ENCODE data around the gene PARVB. TPM values are rescaled to one million over a fixed set of nuclear protein-coding genes. Genes with fewer than 3 reads are reported as not detected.

PARVB gene
- total RNA-seq, 4 donors from 2014 or later, result 6.6 to 144 (median 30.1) TPM

DNA sequence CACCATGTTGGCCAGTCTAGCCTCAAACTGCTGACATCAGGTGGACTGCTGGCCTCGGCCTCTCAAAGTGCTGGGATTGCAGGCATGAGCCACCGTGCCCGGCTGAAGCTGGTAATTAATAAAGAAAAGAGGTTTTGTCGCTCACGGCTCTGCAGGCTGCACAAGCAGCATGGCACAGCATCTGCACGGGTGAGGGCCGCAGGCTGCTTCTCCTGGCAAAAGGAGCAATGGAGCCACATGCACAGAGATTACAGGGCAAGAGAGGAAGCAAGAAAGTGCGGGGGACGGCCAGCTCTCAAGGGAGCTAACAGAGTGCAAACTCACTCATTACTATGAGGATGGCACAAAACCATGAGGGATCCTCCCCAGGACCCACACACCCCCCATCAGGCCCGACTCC is 4.7 kb upstream of the PARVB start:
- DNase-seq, result no peak
- Histone ChIP-seq H3K27me3 (peaks cover 2% of the 10 kb centered on the region), H3K4me1 (peaks cover 3 to 5% (median 4%) of the 10 kb centered on the region in 4 donors), H3K27ac (no peak overlapping the region), H3K9me3 (no peaks in the 10 kb centered on the region), H3K4me3 (no peak overlapping the region), H3K36me3 (no peaks in the 10 kb centered on the region)
- TF ChIP-seq EP300 (IDR thresholded peaks at IDR 0.05; ENCODE audit: low read depth) (no peak), POLR2A (IDR thresholded peaks at IDR 0.05) (no peak), POLR2AphosphoS5 (IDR thresholded peaks at IDR 0.05) (no peak), CTCF (IDR thresholded peaks at IDR 0.05) (no peak)
- WGBS, 2 donors (ENCODE audit: low coverage in 1 of 2), result 85% methylated on average over 10 of the region's 10 CpGs; no CpG with 5 or more reads in 1 of the 2 donors
- in situ Hi-C loops (cut with MboI; ENCODE audit: low pct_ligation_motif_present in 1 of 4, low pct_unique_long_range_greater_than_20kb in 1 of 4, low sequenced_read_pairs in 3 of 4) (no loop called here), intact Hi-C loops (cut with DNase I; ENCODE audit: low total_unique reads) (no loop called here)

GRCh38 chr22:44019846-44020245 is 4.3 kb upstream of the PARVB start:
- Histone ChIP-seq H3K4me3 (no peak overlapping the region), H3K9me3 (no peaks in the 10 kb centered on the region), H3K27me3 (peaks cover 7% of the 10 kb centered on the region), H3K36me3 (no peaks in the 10 kb centered on the region), H3K27ac (no peak overlapping the region), H3K4me1 (peaks cover 3 to 8% (median 4%) of the 10 kb centered on the region in 4 donors)
- in situ Hi-C loops (cut with MboI; ENCODE audit: low pct_ligation_motif_present in 1 of 4, low pct_unique_long_range_greater_than_20kb in 1 of 4, low sequenced_read_pairs in 3 of 4) (no loop called here), intact Hi-C loops (cut with DNase I; ENCODE audit: low total_unique reads) (no loop called here)
- WGBS, 2 donors (ENCODE audit: low coverage in 1 of 2), result 85 to 98% methylated on average over 4 to 5 of the region's 5 CpGs
- no peak for DNase-seq
- TF ChIP-seq CTCF (IDR thresholded peaks at IDR 0.05) (no peak), EP300 (IDR thresholded peaks at IDR 0.05; ENCODE audit: low read depth) (no peak), POLR2AphosphoS5 (IDR thresholded peaks at IDR 0.05) (no peak), POLR2A (IDR thresholded peaks at IDR 0.05) (no peak)

DNA sequence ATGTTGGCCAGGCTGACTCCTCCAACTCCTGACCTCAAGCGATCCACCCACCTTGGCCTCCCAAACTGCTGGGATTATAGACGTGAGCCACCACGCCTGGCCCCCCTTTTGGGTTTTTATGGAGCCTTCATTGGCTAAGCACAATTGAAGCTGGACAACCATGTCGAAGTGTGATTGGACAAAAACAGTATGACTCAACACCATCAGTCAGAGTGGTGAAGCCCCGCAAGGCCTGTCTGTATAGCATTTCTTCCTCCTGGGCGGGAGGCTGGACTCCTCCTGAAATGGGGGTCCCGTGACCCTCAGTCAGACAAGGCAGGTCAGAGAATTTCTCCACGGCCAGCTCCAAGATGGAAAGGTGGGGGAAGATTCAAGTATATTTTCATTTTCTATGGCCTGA is 3.1 kb upstream of the PARVB start:
- no peak overlapping the region for H3K27ac ChIP-seq
- no peaks in the 10 kb centered on the region for H3K9me3 ChIP-seq
- in situ Hi-C loops (cut with MboI; ENCODE audit: low pct_ligation_motif_present in 1 of 4, low pct_unique_long_range_greater_than_20kb in 1 of 4, low sequenced_read_pairs in 3 of 4) (no loop called here), intact Hi-C loops (cut with DNase I; ENCODE audit: low total_unique reads) (no loop called here)
- TF ChIP-seq EP300 (IDR thresholded peaks at IDR 0.05; ENCODE audit: low read depth), result no peak
- TF ChIP-seq POLR2AphosphoS5 (IDR thresholded peaks at IDR 0.05), result no peak
- TF ChIP-seq CTCF (IDR thresholded peaks at IDR 0.05), result no peak
- TF ChIP-seq POLR2A (IDR thresholded peaks at IDR 0.05), result no peak
- no peak overlapping the region for H3K4me3 ChIP-seq
- peaks cover 3 to 16% (median 6%) of the 10 kb centered on the region in 4 donors for H3K4me1 ChIP-seq
- H3K27me3 ChIP-seq, result peaks cover 10% of the 10 kb centered on the region
- no peaks in the 10 kb centered on the region for H3K36me3 ChIP-seq
- DNase-seq, result no peak
- 83 to 95% methylated on average over 2 to 8 of the region's 8 CpGs for WGBS, 2 donors (ENCODE audit: low coverage in 1 of 2)

- in situ Hi-C loops (cut with MboI; ENCODE audit: low pct_ligation_motif_present in 1 of 4, low pct_unique_long_range_greater_than_20kb in 1 of 4, low sequenced_read_pairs in 3 of 4), result no loop called here
- H3K27me3 ChIP-seq, result peaks cover 10% of the 10 kb centered on the region
- H3K4me3 ChIP-seq, result peak overlapping the region; percentile 56 to 67 (median 60)
- no peaks in the 10 kb centered on the region for H3K36me3 ChIP-seq
- peak overlapping the region; percentile 82 to 86 (median 84) for H3K27ac ChIP-seq
- DNase-seq, result peak; percentile 50
- H3K9me3 ChIP-seq, result no peaks in the 10 kb centered on the region
- 15 to 88% methylated on average over 5 to 36 of the region's 54 CpGs for WGBS, 2 donors (ENCODE audit: low coverage in 1 of 2)
- TF ChIP-seq CTCF (IDR thresholded peaks at IDR 0.05) (no peak), POLR2A (IDR thresholded peaks at IDR 0.05) (peak; percentile 32), EP300 (IDR thresholded peaks at IDR 0.05; ENCODE audit: low read depth) (no peak), POLR2AphosphoS5 (IDR thresholded peaks at IDR 0.05) (peak in 1 of 3 donors; percentile 10)
- H3K4me1 ChIP-seq, result peaks cover 3 to 17% (median 10%) of the 10 kb centered on the region in 4 donors
- intact Hi-C loops (cut with DNase I; ENCODE audit: low total_unique reads), result no loop called here
Observed at GRCh38 chr22:44023404-44024287, 456 bp upstream of the PARVB start.
